ENCODE data around the gene POLA1.

POLA1 gene

DNA sequence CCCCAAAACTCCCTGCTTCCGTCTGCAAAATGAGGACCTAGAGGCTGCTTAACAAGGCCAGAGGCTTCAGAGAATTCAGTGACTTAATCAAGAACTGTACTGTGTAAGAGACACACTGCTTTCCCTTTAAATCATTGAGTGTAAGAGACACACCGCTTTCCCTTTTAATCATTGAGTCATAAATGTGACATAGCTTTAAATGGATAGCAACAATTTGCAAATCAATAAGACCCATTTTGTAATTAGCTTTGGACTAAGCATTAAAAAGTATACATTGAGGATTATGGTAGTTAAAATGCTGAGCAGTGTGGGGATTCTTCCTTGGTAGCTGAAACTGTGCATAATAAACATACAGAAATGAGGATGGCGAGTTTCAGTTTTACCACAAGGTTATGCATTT is 290.2 kb downstream of the POLA1 start:
- DNase-seq = no peak

DNA sequence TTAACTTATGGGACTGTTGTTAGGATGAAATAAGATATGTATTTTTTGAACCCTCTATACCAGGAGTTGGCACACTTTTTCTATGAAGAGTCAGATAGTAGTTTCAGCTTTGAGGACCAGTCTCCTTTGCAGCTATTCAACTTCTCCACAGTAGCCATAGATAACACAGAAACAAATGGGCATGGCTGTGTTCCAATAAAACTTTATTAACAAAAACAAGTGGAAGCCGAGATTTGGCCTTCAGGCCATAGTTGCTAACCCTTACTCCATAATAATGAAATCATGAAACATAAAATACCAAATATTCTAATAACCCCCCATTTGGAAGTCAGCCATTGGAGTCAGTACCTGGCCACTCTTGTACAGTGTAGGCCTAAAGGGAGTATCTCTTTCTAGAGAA is 291.4 kb downstream of the POLA1 start:
- DNase-seq = no peak

GRCh38 chrX:24987731-24988130 is 294.0 kb downstream of the POLA1 start:
- DNase-seq = no peak

GRCh38 chrX:24988314-24988713 is 294.6 kb downstream of the POLA1 start:
- DNase-seq = no peak

GRCh38 chrX:24990535-24990934 is 296.8 kb downstream of the POLA1 start:
- no peak for DNase-seq

DNA sequence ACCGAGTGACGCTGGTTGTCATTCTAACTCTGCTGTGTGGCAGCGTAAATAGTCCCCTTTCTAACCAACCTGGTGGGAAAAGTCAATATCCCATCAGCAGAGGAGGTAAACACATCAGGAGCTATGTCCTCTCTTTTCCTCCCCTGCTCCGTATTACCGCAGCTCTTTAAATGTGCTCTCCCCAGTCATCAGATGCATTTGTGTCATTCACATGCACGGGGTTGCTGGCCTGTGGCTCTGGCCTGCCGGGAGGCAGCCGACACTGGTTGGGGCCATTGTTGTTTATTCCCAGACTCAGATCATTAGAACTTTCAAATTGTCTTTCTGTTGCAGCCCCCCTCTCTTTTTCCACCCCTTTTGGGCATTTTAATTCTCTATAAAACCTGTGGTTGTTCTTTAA is 300.2 kb downstream of the POLA1 start:
- DNase-seq = no peak

GRCh38 chrX:24996096-24996709 is 302.5 kb downstream of the POLA1 start:
- DNase-seq = no peak

- DNase-seq = no peak
Measured at GRCh38 chrX:24999511-24999910, 305.8 kb downstream of the POLA1 start.

DNA sequence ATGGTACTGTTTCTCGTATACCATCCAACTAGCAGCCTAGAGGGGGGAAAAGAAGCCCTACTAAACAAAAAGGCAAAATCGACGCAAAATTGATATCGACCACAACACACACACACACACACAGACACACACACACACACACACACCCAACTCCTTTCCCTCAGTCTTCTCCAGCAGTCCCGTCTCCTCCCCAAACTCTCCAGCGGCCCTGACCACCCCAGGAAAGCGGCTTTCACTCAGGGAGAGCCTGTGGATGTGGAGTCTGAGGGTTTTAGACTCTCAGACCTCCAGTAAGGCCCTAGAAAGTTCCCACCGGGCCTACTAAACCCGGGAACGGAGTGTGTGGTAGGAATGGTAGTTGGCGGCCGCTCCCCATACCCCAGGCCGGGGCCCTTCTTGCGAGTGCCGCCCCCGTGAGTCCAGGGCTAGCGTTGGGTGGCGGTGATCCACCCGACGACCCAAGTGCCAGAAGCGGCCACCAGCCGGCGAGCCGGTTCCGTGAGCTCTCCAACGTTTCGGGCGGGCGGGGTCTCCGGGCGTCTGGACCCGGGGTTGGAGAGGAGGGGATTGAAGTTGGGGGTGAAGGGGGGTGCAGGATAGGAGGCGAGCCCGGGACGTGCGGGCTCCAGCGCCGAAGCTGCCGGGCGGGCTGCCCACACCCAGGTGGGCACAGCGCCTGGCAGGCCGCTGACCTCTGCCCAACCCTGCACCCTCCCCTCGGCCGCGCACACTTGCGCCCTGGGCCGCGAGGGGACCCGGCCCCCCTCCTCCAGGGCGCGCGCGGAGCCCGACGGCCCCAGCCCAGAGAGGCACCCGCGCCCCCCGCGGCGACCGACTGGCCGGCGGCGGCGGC is 308.3 kb downstream of the POLA1 start:
- DNase-seq = no peak

GRCh38 chrX:25002661-25003020 is 308.9 kb downstream of the POLA1 start:
- no peak for DNase-seq

DNA sequence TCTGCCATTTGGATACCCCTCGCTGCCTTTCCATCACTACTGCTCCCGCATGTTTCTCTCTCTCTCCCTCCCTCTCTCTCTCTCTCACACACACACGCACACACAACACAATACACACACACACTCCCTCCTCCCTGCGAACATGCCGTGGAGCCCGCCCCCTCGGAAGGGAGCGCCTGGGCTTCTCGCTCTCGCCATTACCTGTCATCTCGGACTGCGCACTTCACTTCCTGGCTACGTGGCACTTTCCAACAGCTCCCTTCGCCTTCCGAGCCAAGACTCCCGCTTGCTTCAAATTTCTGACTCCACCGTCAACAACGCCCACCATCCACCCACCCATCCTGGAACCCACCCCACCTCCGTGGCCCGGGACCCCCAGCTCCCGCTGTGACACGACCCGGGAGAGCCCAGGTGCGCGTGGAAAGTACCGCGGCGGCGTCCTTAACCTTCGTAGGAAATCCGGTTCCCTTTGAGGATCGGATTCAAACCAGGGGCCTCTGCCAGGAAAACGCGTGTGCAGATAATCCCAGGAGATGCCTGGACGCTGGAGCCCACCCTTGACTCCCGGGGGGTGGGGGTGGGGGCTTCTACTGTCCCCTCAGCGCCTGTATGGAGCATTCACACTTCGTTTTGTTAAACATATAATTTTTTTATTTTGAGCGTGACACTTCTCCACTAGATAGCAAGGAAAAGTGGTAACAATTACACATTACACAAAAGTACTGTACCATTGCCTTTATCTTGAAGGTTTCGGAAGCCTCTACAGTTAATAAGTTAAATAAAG is 309.5 kb downstream of the POLA1 start:
- DNase-seq = no peak

GRCh38 chrX:25004040-25004439 is 310.3 kb downstream of the POLA1 start:
- DNase-seq = no peak

GRCh38 chrX:25004485-25005032 is 310.8 kb downstream of the POLA1 start:
- DNase-seq = no peak

DNA sequence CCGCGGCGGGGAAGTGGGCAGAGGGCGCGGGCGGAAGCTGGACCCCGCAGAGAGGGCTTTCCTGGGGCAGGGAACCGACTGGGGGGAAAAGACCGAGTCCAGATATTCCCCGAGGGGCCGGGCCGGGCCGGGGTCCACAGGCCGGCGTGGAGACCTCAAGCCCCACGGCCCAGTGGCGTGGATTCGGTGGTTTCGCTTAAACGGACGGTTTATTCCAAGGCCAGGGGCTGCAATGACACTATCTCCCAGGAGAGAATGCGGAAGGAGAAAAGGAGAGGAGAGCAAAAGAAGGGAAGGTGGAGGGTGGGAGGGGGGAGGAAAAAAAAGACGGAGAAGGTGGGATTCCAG is 311.3 kb downstream of the POLA1 start:
- no peak for DNase-seq

DNA sequence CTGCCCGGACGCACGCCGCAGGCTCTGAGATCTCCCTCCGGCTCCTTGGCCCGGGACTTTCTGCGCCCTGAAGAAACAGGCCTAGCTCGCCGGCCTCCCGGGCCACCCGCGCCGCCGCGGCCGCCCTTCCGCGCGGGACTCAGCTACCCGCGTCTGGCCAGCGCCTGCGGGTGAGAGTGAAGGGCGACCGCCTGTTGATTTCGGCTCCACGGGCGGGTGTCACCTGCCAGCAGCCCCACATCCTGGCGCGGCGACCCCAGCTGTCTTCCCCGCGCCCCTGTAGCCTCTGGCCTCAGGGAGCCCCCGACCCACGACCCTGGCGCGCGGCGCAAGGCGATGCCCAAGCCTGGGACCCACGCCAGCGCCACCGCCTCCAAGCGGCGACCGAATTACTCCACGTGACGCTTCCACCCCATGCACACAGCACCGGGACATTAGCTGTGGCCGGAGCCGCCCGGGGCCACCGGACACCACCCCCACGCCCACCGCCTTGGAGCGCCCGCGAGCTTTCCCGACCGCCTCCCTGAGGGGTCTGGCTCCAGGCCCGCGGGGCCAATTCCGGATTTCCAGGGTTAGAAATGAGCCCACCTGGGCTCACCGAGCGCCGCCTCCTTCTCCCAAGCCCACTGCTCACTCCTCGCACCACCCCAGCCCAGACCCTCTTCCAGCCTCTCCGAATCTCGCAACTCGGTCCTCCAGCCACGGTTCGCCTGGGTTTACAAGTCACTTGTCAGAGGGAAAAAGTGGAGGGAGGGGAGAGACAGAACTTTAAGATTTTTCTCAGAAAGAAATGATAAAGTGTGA is 311.9 kb downstream of the POLA1 start:
- DNase-seq = no peak

DNA sequence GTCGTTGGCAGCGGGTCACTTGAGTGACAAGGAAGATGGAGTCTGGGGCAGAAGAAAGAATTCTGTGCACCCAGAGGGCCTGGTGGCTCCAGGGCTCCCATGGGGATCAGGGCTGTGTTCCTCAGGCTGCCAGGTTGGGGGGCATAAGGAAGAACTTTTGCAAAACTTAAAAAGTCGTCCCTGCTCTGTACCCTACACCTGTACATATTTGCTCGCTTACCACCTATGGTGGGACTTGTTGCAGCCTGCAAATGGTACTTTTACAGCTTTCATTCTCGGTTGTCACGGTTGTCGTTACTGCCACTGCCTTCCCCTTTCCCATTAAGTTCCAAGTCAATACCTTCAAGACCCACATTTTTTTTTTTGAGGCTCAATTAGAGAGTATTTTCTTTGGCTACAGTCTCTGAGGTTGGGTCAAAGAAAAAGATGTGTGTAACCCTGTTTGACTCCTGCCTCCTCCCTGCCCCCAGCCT is 312.9 kb downstream of the POLA1 start:
- no peak for DNase-seq

GRCh38 chrX:25007059-25008053 is 313.6 kb downstream of the POLA1 start:
- no peak for DNase-seq

- no peak for DNase-seq
Measured at GRCh38 chrX:25009407-25009806, 315.7 kb downstream of the POLA1 start.

DNA sequence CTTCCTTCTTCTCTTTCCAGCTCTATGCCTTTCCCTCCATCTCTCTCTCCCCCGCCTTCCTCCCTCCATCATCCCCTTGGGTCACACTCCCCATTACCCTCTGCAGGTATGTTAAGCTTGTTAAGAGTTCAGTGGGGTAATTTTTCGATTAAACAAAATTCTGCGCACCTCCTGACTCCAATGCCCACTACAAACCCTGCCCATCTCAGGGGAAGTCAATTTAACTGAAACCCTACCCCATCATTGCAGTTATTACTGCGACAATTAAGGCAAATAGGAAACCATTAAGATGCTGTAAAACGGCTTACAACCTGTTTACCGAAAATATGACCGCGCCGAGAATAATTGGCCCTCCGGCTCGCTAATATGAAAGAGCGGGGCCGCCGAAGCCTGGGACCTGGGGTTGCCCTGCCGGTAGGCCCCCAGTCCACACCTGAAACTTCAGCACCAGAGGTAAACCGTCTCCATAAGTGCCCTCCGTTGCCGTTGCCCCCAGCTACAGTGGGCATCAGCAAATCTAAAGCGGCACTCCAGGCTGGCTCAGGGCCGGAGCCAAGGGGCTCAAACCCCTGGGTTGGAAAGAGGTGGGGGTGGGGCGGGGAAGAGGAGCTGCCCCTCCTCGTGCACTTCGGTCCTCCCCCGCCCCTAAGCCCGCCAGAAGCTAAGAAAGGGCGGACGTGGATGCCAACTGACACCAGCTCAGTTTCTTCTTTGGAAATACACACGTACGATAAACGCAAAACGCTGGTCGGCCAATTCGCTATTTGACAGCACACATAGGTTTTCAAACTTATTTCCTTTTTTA is 317.3 kb downstream of the POLA1 start:
- no peak for DNase-seq

Data from CD4-positive, alpha-beta T cell treated with Interleukin-10 for 1 hour (primary cell).